GM21529 (cell line): ENCODE measurements around the gene TBC1D20.
"Not testable (repeated sequence)": the region's sequence is repeated elsewhere in the genome, so short reads cannot be mapped to it uniquely, and the experiment has no call there.

Experiments used
- ATAC-seq: cut with Tn5 transposase; IDR thresholded peaks from one replicate; pipeline ENCODE4 v1.9.1; 2021; ENCODE audit not compliant: unreplicated experiment

TBC1D20 gene, protein sequence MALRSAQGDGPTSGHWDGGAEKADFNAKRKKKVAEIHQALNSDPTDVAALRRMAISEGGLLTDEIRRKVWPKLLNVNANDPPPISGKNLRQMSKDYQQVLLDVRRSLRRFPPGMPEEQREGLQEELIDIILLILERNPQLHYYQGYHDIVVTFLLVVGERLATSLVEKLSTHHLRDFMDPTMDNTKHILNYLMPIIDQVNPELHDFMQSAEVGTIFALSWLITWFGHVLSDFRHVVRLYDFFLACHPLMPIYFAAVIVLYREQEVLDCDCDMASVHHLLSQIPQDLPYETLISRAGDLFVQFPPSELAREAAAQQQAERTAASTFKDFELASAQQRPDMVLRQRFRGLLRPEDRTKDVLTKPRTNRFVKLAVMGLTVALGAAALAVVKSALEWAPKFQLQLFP

DNA sequence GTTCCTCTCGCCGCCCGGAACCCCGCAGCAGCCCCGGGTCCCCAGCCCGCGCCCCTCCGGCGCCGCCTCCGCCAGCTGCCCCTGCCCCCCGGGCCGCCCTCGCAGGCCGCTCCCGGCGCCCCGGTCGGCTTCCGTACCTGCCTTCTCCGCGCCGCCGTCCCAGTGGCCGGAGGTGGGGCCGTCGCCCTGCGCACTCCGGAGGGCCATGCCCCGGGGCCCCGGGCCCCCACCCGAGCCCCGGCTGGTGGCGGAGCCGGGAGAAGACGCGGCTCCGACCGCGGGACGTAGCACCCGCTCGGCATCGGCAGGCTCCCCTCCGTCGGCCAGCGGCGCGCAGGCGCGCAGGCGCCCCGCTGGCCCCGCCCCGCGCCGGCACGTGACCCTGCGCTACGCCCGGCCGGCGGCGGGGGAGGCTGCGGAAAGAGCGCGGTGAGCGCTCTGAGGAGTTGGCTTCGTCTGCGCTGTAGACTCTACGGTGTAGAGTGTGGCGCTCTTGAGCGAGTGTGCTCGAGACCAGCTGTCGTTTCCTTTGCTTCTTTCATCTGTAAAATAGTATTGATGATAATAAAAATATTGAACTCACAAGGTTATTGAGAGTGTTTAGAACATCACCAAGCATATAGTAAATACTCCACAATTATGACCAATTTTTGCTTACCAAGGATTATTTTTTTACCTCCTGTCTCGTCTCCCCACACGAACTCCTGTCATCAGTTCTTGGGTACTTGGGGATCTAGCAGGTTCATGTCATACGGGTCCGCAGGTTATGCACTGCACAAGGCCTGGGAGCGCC is at the start of gene TBC1D20:
Gene TBC1D20 (minus strand): TSS at position 335 of the 793 bp plus-strand sequence. CDS start 128 bp downstream, at position 207.
- peak; percentile 95 for ATAC-seq

DNA sequence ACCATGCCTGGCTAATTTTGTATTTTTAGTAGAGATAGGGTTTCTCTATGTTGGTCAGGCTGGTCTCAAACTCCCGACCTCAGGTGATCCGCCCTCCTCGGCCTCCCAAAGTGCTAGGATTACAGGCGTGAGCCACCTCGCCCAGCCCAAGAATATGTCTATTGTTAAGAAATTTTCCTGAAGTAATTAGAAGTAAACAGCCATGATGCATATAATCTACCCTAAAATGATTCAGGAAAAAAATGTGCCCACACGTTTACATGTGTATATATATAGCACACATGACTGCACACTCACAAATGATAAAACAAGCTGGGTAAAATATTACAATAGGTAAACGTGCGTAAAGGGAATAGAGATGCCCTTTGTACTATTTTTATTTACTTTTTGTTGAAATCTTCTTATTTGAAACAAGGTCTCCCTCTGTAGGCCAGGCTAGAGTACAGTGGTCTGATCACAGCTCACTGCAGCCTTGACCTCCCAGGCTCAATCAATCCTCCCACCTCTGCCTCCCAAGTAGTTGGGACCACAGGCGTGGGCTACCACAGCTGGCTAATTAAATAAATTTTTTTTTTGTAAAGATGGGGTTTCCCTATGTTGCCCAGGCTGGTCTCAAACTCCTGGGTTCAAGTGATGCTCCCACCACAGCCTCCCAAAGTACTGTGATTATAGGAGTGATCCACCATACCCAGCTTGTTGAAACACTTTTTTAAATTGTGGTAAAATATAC is 48.2 kb upstream of the TBC1D20 start:
- not testable (repeated sequence) for ATAC-seq

DNA sequence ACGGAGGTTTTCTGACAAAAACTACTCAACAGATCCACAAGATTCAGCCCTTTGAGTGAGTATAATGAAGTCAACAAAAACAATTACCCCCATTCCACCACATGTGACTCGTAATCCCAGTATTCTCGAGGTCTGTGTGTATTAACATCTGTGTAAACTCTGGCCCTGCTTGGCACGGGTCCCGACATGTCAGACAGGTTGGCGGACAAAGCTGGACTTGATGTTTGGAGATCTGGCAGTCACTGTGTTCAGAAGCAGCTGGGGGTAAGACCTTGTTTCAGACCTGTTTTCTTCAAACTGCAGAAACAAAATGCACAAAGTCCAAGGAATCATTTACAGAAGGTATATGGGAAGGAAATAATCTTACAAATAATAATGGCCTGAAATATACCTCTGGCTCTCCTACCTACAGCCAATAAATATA is 46.0 kb upstream of the TBC1D20 start:
- ATAC-seq = not testable (repeated sequence)

DNA sequence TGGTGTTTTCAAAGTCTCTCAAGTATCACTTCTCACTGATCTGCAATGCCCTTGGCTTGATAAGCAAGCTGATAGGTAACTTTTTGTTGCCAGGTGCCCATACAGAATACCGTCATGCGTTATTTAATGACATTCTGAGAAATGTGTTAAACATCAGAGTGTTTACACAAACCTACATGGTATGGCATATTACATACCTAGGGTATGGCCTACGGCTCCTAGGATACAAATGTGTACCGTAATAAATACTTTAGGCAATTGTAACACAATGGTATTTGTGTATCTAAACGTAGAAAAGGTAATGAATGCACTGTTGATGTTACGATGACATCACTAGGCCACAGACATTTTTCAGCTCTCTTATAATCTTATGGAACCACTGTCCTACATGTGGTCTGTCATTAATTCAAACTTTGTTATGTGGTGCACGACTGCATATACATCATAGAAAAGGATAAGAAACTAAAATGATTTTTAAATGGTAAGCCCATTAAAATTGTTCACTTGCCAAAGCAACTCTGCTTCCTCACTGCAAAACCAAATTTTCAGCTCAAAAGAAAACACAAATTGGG is 45.5 kb upstream of the TBC1D20 start:
- ATAC-seq = no peak

DNA sequence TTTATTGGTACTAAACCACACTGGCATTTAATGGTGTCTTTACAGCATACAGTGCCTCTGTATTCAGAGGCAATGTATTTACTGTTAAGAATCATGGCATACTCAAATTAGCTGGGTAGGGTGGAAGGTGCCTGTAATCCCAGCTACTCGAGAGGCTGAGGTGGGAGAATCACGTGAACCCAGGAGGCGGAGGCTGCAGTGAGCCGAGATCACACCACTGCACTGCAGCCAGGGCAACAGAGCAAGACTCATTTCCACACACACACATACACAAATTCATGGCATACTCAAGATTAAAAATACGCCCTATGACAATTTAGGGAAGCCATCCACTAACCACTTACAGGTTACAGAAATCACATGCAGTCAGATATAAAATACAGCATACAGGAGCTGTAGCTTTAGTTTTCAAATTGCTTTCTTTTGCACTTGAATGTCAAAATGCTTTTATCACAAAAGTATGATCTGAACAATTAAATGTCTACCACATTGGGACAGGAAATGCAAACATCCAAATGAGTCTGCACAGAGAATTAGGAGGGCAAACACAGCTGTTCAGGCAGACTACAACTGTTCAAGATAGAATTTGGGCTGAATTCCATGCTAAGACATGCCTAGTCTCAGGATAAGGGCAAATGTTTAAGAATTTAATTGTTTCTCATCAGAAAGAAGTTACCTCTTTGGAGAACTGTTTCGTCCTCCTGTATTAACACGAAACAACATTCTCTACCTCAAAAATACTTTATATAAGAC is 44.8 kb upstream of the TBC1D20 start:
- no peak for ATAC-seq

DNA sequence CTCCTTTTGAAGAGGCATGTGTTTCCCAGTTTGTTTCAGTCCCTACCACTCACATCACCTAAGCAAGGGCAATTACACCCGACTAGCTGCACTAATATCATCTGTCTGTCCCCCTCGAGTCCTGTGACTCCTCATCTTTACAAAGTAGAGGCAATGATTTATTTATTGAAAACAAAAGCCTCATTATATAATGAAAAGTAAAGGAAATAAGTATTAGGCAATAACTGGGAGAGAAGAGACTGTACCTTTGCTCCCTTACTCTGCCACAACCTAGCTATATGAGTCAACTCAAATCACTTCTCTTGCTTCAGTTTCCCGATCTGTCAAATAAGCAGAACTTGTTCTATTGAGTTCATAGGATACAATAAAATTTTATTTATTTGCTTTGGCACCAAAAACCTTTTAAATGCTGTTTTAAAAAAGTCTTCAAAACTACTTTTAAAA is 42.3 kb upstream of the TBC1D20 start:
- ATAC-seq = no peak

DNA sequence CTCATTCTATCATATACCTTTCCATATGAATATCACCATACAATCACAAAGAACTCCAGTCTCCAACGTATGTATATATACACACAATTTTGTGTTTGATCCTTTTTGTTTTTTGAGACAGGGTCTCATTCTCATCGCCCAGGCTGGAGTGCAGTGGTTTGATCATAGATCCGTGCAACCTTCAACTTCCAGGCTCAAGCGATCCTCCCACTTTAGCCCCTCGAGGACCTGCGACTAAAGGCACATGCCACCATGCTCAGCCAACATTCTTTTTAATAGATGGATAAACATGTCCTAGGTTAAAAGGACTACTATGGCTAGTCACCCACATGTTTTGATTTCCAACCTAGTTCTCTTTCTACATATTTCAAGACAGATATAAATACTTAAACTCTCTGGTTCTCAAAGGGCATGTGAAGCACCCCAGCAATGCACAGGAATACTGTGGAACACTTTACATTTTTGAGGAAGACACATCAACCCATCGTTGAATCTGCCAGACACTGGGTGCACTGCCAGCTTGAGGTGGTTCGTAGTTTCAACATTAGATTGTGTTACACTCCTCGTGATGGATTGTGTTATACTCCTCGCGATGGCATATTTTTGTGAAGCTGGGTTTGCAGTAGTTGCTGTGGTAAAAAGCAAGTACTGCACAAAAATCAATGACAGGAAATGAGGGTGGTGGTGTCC is 40.9 kb upstream of the TBC1D20 start:
- no peak for ATAC-seq

DNA sequence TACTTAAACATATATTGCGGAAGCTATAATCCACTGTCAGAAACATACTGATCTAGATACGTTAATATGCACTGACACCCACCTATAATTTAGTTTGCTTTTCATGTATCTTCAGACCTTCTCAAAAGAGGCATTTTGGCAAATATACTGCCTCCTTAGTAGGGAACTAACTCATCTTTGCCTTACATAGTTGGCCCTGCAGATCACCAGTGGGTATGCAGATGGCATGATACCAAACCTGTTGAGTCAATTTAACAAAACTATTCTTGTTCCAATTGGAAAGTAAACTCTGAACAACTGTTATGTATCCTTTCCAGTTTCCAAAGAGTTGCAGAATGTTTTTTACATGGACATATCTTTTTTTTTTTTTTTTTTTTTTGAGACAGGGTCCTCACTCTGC is 35.6 kb upstream of the TBC1D20 start:
- no peak for ATAC-seq

DNA sequence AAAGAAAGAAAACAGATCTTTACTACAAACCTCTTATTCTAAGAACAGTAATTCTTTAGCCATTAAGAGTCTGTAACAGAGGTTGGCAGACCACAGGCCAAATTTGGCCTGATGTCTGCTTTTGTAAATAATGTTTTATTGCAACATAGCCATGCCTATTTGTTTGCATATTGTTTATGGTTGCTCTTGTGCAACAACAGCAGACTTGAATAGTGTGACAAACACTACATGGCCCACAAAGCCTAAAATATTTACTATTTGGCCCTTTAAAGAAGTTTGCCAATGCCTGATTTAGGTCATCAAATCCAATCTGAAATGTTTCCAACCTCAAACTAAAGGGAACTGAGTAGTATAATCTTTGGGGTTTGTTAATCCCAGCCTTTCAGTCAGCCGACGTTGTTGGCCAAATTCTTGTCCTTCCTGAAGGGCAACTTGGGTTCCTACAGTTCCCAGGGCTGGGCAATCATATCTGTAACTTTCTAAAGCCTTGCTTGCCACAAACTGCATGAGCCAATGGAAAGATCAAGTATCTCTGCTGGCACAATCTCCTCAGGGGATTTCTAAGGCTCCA is 33.9 kb upstream of the TBC1D20 start:
- ATAC-seq = no peak

DNA sequence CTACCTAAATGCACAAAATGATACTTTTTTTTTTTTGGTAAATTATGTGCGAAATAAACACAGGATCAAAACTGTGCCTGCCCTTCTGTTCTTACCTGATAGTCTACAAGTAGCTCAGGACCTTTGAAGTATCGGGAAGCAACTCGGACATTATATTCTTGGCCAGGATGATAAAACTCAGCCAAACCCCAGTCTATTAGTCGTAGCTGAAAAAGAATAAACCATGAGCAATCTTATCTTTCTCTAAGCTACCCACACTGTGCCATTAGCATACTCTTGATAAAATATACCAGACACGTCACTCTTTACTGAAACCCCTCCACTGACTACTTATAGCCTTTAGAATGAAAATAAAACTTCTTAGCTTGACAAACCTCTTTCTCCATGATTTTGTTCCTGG is 29.8 kb upstream of the TBC1D20 start:
- ATAC-seq = no peak

DNA sequence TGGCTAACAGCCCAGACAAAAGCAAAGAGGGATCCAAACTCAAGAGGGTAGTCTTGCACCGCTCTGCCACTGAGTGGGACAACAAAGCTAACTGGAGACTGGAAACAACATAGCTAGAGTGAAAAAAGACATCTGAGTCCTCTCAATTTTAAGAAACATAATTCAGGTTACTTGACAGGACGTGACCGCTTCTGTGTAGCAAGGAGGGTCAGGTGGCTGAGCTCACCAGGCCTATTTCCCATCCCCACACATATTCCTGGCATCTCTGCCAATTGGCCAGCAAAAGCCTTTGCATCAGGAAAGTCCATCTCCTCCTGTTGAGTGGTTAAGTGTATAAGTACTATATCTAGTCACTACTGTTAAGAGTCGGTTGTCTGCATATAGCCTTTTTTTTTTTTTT is 25.3 kb upstream of the TBC1D20 start:
- no peak for ATAC-seq

DNA sequence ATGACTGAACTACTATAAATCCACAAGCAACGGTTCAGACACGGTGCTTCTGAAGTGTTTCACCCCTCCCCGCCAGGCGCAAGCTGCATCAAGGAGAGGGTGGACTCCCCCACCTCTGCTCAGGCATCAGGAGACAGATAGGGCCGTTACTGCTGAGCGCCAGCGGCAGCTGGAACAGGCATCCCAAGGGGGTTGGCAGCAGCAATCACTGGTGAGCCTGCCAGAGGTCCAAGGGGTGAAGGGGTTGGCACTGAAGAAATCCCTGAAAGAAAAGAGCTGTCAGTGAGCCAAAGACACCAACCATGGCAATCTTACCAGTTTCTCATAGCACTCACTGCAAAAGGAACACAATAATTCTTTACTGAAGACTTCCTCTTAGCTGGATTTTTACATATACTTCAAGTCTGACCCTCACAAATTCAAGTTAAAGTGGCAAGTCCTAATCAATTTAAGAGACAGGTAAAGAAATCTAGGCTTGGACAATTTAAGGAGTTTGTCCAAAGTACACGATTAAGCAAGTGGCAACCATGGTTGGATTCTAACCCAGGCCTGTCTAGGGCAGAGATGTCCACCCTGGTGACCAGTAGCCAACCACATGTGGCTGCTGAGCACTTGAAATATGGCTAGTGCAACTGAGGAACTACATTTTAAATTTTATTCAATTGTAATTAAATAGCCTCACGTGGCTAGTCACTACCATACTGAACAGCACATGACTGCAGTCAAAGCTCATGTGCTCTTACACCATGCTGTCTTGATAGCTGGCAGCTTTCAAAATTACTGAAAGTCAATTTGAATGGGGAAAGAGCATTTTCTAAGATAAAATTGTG is 21.7 kb upstream of the TBC1D20 start:
- no peak for ATAC-seq

DNA sequence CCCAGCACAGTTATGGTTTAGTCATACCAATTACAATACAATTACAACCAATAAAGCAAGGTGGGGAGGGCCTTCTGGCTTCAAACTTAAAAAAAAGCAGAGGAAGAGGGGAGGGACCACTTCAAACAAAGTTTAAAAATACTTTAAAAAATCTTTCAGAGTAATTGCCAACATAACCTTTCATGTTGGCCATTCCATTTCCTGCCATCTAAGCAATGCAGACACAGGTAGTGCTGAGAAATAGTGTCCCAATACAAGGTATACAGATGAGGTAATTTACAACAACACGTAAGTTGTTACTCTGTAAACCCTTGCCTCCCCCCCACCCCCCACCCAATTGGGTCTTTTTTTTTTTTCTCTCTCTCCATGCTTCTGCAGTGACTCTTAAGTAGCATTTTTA is 18.8 kb upstream of the TBC1D20 start:
- no peak for ATAC-seq

DNA sequence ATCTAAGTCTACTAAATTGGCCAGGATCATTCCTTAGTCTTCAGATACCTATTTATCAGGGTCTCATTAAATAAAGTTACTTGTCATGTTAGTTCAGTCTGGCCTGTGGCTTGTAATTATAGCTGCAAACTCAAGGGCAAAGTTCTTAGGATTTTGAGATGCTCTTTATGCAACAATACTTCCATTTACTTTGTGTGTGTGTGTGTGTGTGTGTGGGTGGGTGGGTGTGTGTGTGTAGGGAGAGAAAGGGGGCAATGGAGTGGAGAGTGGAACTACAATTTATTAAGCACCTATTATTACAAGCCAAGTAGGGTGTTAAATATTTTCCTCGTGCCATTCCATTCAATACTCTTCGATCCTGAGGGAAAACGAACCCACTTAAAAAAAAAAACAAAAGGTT is 17.7 kb upstream of the TBC1D20 start:
- ATAC-seq = no peak

DNA sequence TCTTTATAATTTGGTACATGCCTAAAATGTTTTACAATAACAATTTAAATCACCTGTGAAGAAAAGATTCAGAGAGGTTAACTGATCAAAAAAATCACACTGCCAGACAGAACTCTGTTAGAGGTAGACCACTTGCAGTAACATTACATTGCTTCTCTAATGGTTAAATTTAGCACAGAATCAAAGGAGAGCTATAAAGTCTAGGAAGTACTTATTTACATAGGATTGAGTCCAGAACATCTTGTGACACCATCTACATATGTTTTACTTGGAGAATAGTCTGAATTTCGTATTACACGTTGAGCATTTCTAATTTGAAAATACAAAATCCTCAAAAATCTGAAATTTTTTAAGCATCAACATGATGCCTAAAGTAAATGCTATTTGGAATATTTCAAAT is 17.2 kb upstream of the TBC1D20 start:
- no peak for ATAC-seq

DNA sequence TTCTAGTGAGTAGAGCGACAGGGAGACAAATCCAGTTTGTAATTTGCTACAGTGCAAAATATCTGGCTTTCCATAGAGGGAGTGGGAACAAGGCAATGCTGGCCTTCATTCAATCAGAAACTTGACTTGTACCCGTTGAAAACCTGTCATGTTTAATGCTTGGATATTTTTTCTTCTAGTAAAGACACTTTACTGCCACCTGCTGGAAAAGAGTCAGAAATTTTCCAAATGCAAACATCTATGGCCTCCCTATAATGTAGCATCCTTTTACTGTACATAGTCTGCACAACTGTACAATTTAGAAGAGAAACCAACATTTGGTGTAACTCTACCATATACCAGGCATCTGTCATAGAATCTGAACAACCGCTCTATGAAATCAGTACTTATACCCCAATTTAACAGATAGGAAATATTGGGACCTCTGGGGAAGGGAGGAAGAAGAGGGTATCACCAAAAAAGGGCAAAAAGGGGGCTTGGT is 16.7 kb upstream of the TBC1D20 start:
- ATAC-seq = no peak

DNA sequence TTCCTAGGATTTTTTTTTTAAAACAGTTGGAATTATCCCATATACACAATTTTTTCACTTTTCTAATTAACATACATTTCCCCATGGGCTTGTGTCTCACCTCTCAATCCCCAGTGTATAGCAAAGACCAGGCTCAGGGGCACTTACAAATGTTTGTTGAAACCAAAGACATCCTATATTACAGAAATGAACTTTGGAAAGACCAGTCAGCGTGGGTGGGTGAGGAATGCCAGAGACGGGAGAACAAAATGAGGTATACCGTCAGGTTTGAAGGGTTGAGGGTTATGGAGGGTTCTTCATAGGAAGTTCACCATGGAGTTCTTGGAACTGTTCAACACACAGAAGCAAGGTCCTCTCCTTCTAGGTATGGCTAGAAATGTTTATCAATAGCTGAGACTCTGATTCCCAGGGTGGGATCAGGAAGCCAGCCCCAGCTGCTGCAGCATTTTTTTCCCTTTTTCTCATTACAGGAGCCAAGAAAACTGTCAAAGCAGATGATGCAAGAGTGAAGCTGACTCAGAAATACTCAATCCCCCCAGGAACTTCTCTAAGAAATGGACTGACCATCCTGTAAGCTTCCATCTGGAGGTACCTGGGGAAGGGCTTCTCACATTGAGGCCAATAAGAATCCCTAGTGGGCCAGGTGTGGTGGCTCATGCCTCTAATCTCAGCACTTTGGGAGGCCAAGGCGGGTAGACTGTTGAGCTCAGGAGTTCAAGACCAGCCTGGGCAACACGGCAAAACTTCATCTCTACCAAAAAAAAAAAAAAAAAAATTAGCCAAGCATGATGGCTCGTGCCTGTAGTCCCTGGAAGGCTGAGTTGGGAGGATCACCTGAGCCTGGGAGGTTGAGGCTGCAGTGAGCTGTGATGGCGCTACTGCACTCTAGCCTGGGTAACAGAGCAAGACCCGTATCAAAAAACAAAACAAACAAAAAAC is 15.9 kb upstream of the TBC1D20 start:
- no peak for ATAC-seq
